Germinal center (tissue), 1 donor: Measurements from ENCODE around the gene TXNDC8.

Experiments used
- DNase-seq: peaks from one replicate; pipeline ENCODE4 v3.0.0; 2012; ENCODE audit warnings: mixed read lengths, low spot score

TXNDC8 gene

DNA sequence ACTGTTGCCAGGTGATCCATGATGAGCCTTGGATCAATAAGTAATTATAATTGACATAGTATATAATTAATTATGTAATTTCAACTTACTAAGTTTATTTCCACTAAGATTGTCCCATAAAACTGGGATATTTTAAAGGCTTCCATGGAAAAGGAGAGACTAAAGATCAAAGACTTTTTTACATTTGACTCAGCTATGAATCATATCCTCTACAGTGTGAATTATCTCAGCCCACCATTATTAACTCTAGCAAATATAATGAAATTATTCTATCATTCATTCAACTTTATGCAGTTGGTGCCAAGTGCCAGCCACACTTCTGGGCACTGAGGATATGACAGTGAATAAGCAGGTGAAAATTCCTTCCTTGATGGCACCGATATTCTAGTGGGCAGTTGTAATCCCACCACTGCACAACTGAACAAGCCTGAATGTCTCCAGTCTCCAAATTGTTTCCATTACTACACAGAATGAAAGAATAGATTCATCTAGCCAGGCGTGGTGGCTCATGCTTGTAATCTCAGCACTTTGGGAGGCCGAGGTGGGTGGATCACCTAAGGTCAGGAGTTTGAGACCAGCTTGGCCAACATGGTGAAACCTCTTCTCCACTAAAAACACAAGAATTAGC is 59.5 kb downstream of the TXNDC8 start:
- no peak for DNase-seq

DNA sequence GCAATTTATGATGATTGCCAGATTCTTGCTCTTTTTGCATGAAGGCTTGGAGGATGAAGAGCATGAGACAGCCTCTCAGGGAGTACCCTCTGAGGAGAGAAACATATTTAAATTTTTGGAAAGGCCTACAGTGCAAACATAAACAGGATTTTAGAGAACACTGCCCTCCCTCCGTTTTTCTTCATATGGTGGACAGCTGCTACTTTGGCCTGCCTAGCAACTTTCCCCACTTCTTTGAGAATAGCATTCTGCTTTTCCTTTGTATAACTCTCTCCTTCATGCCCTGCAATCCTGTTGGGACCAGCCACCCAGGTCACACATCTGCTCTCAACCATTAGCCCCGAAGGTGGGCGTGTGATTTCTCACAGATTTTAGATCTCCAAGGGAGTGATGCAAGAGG is 60.9 kb downstream of the TXNDC8 start:
- no peak for DNase-seq

GRCh38 chr9:110270211-110270995 is 67.3 kb downstream of the TXNDC8 start:
- DNase-seq, result no peak

GRCh38 chr9:110266795-110267194 is 70.9 kb downstream of the TXNDC8 start:
- DNase-seq, result no peak

GRCh38 chr9:110261632-110262031 is 76.0 kb downstream of the TXNDC8 start:
- DNase-seq, result no peak

- no peak for DNase-seq
These were observed 76.8 kb downstream of the TXNDC8 start for GRCh38 chr9:110260911-110261310.

GRCh38 chr9:110259566-110259965 is 78.1 kb downstream of the TXNDC8 start:
- no peak for DNase-seq

- no peak for DNase-seq
These were observed 79.0 kb downstream of the TXNDC8 start for GRCh38 chr9:110258690-110259091.

GRCh38 chr9:110257956-110258355 is 79.7 kb downstream of the TXNDC8 start:
- no peak for DNase-seq

- DNase-seq, result no peak
These were observed 80.4 kb downstream of the TXNDC8 start for GRCh38 chr9:110257097-110257841.

DNA sequence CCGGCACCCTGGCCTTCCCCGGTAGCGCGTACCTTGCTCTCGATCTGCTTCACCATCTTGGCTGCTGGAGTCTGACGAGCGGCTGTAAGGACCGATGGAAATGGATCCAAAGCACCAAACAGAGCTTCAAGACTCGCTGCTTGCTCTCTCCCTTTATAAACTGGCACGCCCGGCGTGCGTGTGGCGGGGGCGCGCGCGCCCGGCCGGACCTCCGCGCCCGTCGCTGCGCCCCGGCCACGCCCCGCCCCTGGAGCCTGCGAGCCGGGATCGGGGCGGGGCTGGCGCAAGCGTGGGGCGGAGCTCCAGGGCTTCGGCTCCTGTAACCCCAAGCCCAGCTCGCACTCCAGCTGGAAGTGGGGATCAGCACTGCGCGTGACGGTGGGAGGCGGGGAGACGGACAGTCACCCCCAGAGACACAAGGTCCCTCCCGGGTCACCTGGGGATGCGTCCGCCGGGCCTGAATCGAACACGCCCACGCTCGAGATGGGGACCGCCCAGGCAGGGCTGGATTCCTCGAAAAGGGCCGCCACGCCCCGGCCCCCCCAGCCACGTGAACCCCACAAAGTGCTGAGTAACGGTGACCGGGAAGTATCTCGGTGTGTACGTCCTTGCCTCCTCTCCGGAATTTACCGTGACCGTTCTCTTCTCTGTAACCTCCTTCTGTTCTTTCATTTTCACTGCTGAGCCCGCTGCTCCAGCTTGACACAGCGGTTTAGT is 81.1 kb downstream of the TXNDC8 start, which contains the start of gene TXN:
TXN (minus strand) TSS at position 128 of the 717 bp plus-strand sequence; CDS start at position 56, 72 bp downstream.
- DNase-seq, result peak; percentile 84

DNA sequence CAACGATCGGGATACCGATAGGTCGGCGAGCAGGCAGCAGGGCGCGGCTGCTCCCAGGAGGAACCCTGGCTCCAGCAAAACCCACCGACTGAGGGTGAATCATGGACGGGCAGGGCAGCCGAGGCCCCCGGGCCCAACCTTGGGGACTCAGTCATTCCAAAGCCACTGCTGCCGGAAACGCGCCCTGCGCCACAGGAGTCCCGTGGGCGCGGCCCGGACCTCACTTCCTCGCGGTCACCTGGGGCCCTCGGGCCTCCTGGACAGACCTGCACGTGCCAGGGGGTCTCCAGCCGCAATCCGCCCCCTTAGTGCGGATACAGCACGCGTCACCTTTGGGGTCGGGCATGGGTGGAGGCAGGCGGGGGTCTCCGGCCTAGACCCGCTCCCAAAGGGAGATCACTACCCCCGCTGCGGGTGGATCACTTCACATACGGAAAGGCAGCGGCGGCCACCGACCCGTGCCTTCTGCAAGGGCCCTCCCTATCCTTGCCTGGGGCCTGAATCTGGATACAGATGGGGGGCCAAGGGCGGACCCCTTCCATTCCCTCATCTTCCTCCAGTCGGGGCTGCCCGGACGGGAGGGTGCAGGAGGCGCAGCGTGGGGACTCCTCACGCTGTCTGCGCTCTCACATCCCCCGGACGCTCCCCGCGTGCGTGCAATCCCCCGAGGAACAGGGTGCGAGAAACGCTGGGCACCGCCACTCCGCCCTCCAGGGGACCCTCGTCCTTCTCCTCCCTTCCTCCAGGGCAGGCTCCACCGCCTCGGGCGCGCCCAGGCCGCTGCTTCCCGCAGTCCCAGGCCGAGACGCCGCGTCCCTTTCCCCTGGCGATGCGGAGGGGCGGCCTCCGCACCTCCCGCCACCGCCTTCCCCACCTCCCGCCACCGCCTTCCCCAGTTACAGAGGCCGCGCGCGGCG is 81.9 kb downstream of the TXNDC8 start:
- peak; percentile 13 for DNase-seq

DNA sequence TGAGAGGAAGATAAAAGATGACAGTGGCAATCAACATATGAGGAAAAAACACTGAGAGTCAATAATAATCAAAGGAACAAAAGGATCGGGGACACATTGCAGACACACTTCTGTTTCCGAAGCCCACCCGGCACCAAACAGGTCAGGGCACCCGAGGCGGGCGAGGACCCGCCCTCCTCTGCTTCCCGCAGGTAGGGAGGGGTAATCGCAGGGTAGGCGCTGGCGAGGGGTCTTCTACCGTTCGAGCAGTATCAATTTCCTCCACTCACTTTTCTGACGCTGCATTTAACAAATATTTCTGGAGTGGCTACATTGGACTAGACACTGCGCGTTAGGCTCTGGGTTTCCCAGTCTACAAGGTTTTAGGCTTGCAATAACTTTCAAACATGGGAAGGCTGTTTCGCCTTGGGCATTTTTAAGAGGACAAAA is 82.6 kb downstream of the TXNDC8 start:
- no peak for DNase-seq

DNA sequence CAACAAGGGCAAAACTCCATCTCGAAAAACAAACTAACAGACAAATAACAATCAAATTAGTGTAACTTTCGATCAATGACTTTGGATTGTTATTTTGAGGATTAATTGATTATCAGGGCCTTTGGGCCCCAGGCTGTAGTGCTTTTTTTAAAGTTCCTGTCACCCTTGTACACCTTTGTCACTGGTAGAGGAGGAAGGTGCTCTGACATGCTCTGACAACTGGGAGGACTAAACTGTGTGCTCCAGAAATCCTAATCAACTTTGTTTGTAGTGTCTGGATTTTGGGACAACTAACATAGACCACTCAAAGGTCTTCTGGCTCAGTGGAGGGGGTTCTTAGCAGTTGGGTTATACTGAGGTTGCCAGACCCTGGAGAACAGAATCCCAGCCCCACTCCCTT is 83.2 kb downstream of the TXNDC8 start:
- DNase-seq, result no peak
